ENCODE measurements around the gene RASA1. TPM values are rescaled to one million over a fixed set of nuclear protein-coding genes. Genes with fewer than 3 reads are reported as not detected.

The RASA1 gene
- total RNA-seq, 4 donors from 2014 or later: 22.3 to 33.3 (median 28.2) TPM

DNA sequence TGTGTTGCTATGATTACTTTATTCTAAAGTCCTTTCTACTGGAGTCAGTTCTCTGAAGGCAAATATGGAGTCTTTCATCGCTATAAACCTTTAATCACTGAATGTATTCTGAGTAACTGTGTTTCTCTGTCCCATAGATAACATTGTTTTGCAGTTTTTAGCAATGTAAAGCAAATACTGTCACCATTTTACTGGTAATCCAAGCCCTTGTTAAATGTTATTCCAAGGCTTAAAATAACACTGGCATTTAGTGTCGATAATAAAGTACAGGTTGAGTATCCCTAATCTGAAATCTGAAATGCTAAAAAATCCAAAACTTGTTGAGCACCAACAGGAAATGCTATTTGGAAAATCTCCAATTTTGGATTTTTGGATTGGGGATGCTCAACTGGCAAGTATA lies 120.4 kb downstream of the RASA1 start:
- in situ Hi-C loops (cut with MboI; ENCODE audit: low pct_ligation_motif_present in 1 of 4, low pct_unique_long_range_greater_than_20kb in 1 of 4, low sequenced_read_pairs in 3 of 4): loop anchor here in 1 of 4 donors (25.0 kb wide), 2 partner anchors 126 to 326 kb away; partner anchors contain the start of gene RASA1
- H3K4me3 ChIP-seq: no peak overlapping the region
- TF ChIP-seq, protein P1, sequence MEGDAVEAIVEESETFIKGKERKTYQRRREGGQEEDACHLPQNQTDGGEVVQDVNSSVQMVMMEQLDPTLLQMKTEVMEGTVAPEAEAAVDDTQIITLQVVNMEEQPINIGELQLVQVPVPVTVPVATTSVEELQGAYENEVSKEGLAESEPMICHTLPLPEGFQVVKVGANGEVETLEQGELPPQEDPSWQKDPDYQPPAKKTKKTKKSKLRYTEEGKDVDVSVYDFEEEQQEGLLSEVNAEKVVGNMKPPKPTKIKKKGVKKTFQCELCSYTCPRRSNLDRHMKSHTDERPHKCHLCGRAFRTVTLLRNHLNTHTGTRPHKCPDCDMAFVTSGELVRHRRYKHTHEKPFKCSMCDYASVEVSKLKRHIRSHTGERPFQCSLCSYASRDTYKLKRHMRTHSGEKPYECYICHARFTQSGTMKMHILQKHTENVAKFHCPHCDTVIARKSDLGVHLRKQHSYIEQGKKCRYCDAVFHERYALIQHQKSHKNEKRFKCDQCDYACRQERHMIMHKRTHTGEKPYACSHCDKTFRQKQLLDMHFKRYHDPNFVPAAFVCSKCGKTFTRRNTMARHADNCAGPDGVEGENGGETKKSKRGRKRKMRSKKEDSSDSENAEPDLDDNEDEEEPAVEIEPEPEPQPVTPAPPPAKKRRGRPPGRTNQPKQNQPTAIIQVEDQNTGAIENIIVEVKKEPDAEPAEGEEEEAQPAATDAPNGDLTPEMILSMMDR (IDR thresholded peaks at IDR 0.05): no peak
- TF ChIP-seq EP300 (IDR thresholded peaks at IDR 0.05; ENCODE audit: low read depth): no peak
- no peak for TF ChIP-seq POLR2AphosphoS5 (IDR thresholded peaks at IDR 0.05)
- no peak for TF ChIP-seq POLR2A (IDR thresholded peaks at IDR 0.05)
- intact Hi-C loops (cut with DNase I; ENCODE audit: low total_unique reads): no loop called here
- peaks cover 0 to 64% (median 18%) of the 10 kb centered on the region in 4 donors for H3K36me3 ChIP-seq
- H3K4me1 ChIP-seq: peaks cover 0 to 3% (median 0%) of the 10 kb centered on the region in 4 donors
- no peaks in the 10 kb centered on the region for H3K9me3 ChIP-seq
- H3K27ac ChIP-seq: no peak overlapping the region
- no peaks in the 10 kb centered on the region for H3K27me3 ChIP-seq
- WGBS, 2 donors (ENCODE audit: low coverage in 1 of 2): 82 to 92% methylated on average over 2 of the region's 2 CpGs
- DNase-seq: no peak

DNA sequence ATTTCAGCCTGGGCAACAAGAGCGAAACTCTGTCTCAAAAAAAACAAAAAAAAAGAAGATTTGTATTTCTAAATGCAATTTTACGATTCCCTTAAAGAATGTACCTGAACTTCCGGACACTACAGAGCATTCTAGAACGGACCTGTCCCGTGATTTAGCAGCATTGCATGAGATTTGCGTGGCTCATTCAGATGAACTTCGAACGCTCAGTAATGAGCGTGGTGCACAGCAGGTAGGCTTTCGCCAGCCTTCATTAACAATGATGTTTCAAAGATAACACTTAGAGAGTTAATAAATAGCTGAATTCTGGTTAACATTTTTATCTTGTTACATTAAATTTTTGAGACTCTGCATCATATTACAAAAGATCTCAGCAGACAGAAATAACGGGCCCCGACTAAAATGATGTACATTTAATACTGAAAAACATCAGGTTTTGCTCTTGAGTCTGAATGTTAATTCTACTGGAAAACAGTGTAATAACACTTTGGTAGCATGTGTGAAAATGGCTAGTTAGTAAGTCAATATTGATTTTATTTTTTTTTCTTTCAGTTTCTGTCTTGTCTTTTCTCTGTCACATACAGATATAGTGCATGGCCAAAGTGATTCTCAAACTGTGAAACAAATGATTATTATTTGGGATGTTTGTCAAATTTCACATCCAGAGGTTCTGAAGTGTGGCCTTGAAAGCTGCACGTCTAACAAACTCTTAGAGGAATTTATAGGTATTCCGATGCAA lies 121.8 kb downstream of the RASA1 start:
- no peak for DNase-seq

GRCh38 chr5:87390075-87390474 lies 122.4 kb downstream of the RASA1 start:
- intact Hi-C loops (cut with DNase I; ENCODE audit: low total_unique reads) (no loop called here), in situ Hi-C loops (cut with MboI; ENCODE audit: low pct_ligation_motif_present in 1 of 4, low pct_unique_long_range_greater_than_20kb in 1 of 4, low sequenced_read_pairs in 3 of 4) (loop anchor here in 1 of 4 donors (25.0 kb wide), 2 partner anchors 128 to 328 kb away; partner anchors contain the start of gene RASA1)
- Histone ChIP-seq H3K9me3 (no peaks in the 10 kb centered on the region), H3K27ac (no peak overlapping the region), H3K27me3 (no peaks in the 10 kb centered on the region), H3K4me3 (no peak overlapping the region), H3K4me1 (peaks cover 0 to 3% (median 0%) of the 10 kb centered on the region in 4 donors), H3K36me3 (peaks cover 0 to 81% (median 26%) of the 10 kb centered on the region in 4 donors)
- WGBS, 2 donors (ENCODE audit: low coverage in 1 of 2): 86 to 92% methylated on average over 3 of the region's 3 CpGs
- no peak for TF ChIP-seq EP300 (IDR thresholded peaks at IDR 0.05; ENCODE audit: low read depth)
- TF ChIP-seq, protein P1 (IDR thresholded peaks at IDR 0.05): no peak
- TF ChIP-seq POLR2A (IDR thresholded peaks at IDR 0.05): no peak
- no peak for TF ChIP-seq POLR2AphosphoS5 (IDR thresholded peaks at IDR 0.05)
- no peak for DNase-seq

More for the DNA sequence above, 121.8 kb downstream of the RASA1 start:
- TF ChIP-seq, protein P1 (IDR thresholded peaks at IDR 0.05): no peak
- TF ChIP-seq POLR2A (IDR thresholded peaks at IDR 0.05): no peak
- no peak for TF ChIP-seq POLR2AphosphoS5 (IDR thresholded peaks at IDR 0.05)
- TF ChIP-seq EP300 (IDR thresholded peaks at IDR 0.05; ENCODE audit: low read depth): no peak
- Histone ChIP-seq H3K9me3 (no peaks in the 10 kb centered on the region), H3K27me3 (no peaks in the 10 kb centered on the region), H3K4me3 (no peak overlapping the region), H3K4me1 (peaks cover 0 to 3% (median 0%) of the 10 kb centered on the region in 4 donors), H3K36me3 (peaks cover 0 to 76% (median 24%) of the 10 kb centered on the region in 4 donors), H3K27ac (no peak overlapping the region)
- intact Hi-C loops (cut with DNase I; ENCODE audit: low total_unique reads) (no loop called here), in situ Hi-C loops (cut with MboI; ENCODE audit: low pct_ligation_motif_present in 1 of 4, low pct_unique_long_range_greater_than_20kb in 1 of 4, low sequenced_read_pairs in 3 of 4) (loop anchor here in 1 of 4 donors (25.0 kb wide), 2 partner anchors 127 to 327 kb away; partner anchors contain the start of gene RASA1)
- 87 to 93% methylated on average over 6 to 14 of the region's 14 CpGs for WGBS, 2 donors (ENCODE audit: low coverage in 1 of 2)

- in situ Hi-C loops (cut with MboI; ENCODE audit: low pct_ligation_motif_present in 1 of 4, low pct_unique_long_range_greater_than_20kb in 1 of 4, low sequenced_read_pairs in 3 of 4) (loop anchor here in 1 of 4 donors (25.0 kb wide), 2 partner anchors 128 to 328 kb away; partner anchors contain the start of gene RASA1), intact Hi-C loops (cut with DNase I; ENCODE audit: low total_unique reads) (no loop called here)
- H3K27ac ChIP-seq: no peak overlapping the region
- 77 to 82% methylated on average over 5 of the region's 5 CpGs for WGBS, 2 donors (ENCODE audit: low coverage in 1 of 2)
- no peak for DNase-seq
- TF ChIP-seq POLR2A (IDR thresholded peaks at IDR 0.05) (no peak), EP300 (IDR thresholded peaks at IDR 0.05; ENCODE audit: low read depth) (no peak), POLR2AphosphoS5 (IDR thresholded peaks at IDR 0.05) (no peak)
- TF ChIP-seq, protein P1 (IDR thresholded peaks at IDR 0.05): no peak
- peaks cover 0 to 3% (median 0%) of the 10 kb centered on the region in 4 donors for H3K4me1 ChIP-seq
- H3K27me3 ChIP-seq: no peaks in the 10 kb centered on the region
- peaks cover 0 to 87% (median 29%) of the 10 kb centered on the region in 4 donors for H3K36me3 ChIP-seq
- no peak overlapping the region for H3K4me3 ChIP-seq
- no peaks in the 10 kb centered on the region for H3K9me3 ChIP-seq
Measured at GRCh38 chr5:87390576-87391199, 123.0 kb downstream of the RASA1 start.
